Neural progenitor cell (in vitro differentiated cells): ENCODE results near the gene ZNF91. TPM values are rescaled to one million over a fixed set of nuclear protein-coding genes. Genes with fewer than 3 reads are reported as not detected.
A peak's percentile ranks its signal among the peaks of the same experiment; 100 is the strongest.
"Not testable (repeated sequence)": the region's sequence is repeated elsewhere in the genome, so short reads cannot be mapped to it uniquely, and the experiment has no call there.

Experiments used
- DNase-seq: peaks from one replicate; pipeline ENCODE4 v3.0.0-alpha.2; 2016; ENCODE audit warnings: low spot score
- H2AFZ ChIP-seq: fragments of 200-600 bp; sonication (generic); replicated peaks from 2 replicates; pipeline ENCODE4 v1.6.1; 2016; ENCODE audit warnings: antibody characterized with exemption
- H3F3A ChIP-seq: fragments of 200-600 bp; sonication (generic); 2 replicates; pipeline ENCODE4 v1.6.1; 2016; ENCODE audit warnings: antibody characterized with exemption, low read depth
- H3K27ac ChIP-seq: fragments of 200-600 bp; sonication (generic); 2 replicates; pipeline ENCODE4 v1.5.1; 2016; ENCODE audit warnings: mild to moderate bottlenecking
- H3K27me3 ChIP-seq: fragments of 200-600 bp; sonication (generic); 2 replicates; pipeline ENCODE4 v1.6.1; 2016; ENCODE audit warnings: mild to moderate bottlenecking, moderate library complexity
- H3K36me3 ChIP-seq: fragments of 200-600 bp; sonication (generic); 2 replicates; pipeline ENCODE4 v1.5.1; 2016
- H3K4me1 ChIP-seq: fragments of 200-600 bp; sonication (generic); 2 replicates; pipeline ENCODE4 v1.6.1; 2016; ENCODE audit warnings: mixed run types
- H3K4me2 ChIP-seq: fragments of 200-600 bp; sonication (generic); 2 replicates; pipeline ENCODE4 v1.6.1; 2016
- H3K4me3 ChIP-seq: fragments of 200-600 bp; sonication (generic); 2 replicates; pipeline ENCODE4 v1.5.1; 2016
- H3K79me2 ChIP-seq: fragments of 200-600 bp; sonication (generic); 2 replicates; pipeline ENCODE4 v1.6.1; 2016; ENCODE audit warnings: low read depth
- H3K9ac ChIP-seq: fragments of 200-600 bp; sonication (generic); 2 replicates; pipeline ENCODE4 v1.6.1; 2016
- H3K9me3 ChIP-seq: fragments of 200-600 bp; sonication (generic); 2 replicates; pipeline ENCODE4 v1.5.1; 2016; ENCODE audit warnings: low read depth
- H4K20me1 ChIP-seq: fragments of 200-600 bp; sonication (generic); 2 replicates; pipeline ENCODE4 v1.6.1; 2016; ENCODE audit warnings: low read depth
- H3K27ac Mint-ChIP-seq: 3 replicates; pipeline ENCODE4 v1.8.0; 2021; ENCODE audit warnings: mixed read lengths
- H3K27me3 Mint-ChIP-seq: 2 replicates; pipeline ENCODE4 v1.8.0; 2022; ENCODE audit warnings: low read depth, mild to moderate bottlenecking, inconsistent platforms, moderate library complexity, mixed read lengths; ENCODE audit not compliant: insufficient read depth
- H3K36me3 Mint-ChIP-seq: 3 replicates; pipeline ENCODE4 v1.8.0; 2021; ENCODE audit warnings: mixed read lengths
- H3K4me1 Mint-ChIP-seq: 3 replicates; pipeline ENCODE4 v1.8.0; 2021; ENCODE audit warnings: mixed read lengths
- H3K4me3 Mint-ChIP-seq: 3 replicates; pipeline ENCODE4 v1.8.0; 2021; ENCODE audit warnings: mild to moderate bottlenecking, moderate library complexity, mixed read lengths
- H3K9me3 Mint-ChIP-seq: 3 replicates; pipeline ENCODE4 v1.8.0; 2020; ENCODE audit warnings: mixed read lengths
- CTCF ChIP-seq: fragments of 200-600 bp; sonication (generic); IDR thresholded peaks from 2 replicates; pipeline ENCODE4 v1.5.1; 2017; ENCODE audit warnings: antibody characterized with exemption, mild to moderate bottlenecking
- EZH2 ChIP-seq: fragments of 200-600 bp; sonication (generic); IDR thresholded peaks from 2 replicates; pipeline ENCODE4 v1.6.1; 2017; ENCODE audit warnings: antibody characterized with exemption, mild to moderate bottlenecking, moderate library complexity
- EZH2phosphoT487 ChIP-seq: fragments of 200-600 bp; sonication (generic); IDR thresholded peaks from 2 replicates; pipeline ENCODE4 v1.6.1; 2017; ENCODE audit warnings: antibody characterized with exemption
- total RNA-seq: library from RNA; depleted of rRNA; stranded (reverse); fragments of >200 nt; gene quantifications from 2 replicates; pipeline ENCODE4 v1.2.3, GENCODE V29; 2015; ENCODE audit warnings: low replicate concordance

ZNF91 gene
- total RNA-seq, 1 donor from 2014 or later: 105 TPM

DNA sequence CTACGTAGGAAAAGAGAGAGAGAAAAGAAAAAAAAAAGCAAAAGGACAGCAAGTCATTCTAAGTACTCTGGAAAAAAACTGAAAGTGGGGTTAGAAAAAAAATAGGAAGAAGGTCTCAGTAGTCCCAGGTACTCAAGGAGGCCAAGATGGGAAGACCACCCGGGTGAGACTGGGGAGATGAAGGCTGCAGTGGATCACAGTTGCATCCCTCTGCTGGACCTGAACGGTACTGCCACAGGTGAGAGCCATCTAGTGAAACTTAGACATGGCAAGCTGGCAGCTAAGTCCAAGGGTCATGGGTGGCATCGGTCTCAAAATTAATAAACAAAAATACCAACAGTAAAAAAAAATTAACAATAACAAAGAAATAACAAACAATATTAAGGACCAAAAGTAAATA lies 41.0 kb upstream of the ZNF91 start:
- Mint-ChIP-seq H3K4me1 (no peaks in the 10 kb centered on the region), H3K9me3 (peaks cover 52% of the 10 kb centered on the region), H3K27me3 (peaks cover 2% of the 10 kb centered on the region), H3K4me3 (no peak overlapping the region), H3K36me3 (peaks cover 3% of the 10 kb centered on the region), H3K27ac (no peak overlapping the region)
- Histone ChIP-seq H3K4me3 (no peak overlapping the region), H3F3A (no peaks in the 10 kb centered on the region), H3K36me3 (no peaks in the 10 kb centered on the region), H3K79me2 (no peaks in the 10 kb centered on the region), H3K27ac (no peak overlapping the region), H4K20me1 (no peaks in the 10 kb centered on the region), H3K4me1 (no peaks in the 10 kb centered on the region), H3K4me2 (no peak overlapping the region), H3K9me3 (peaks cover 18% of the 10 kb centered on the region), H3K9ac (no peak overlapping the region), H2AFZ (no peak overlapping the region), H3K27me3 (no peaks in the 10 kb centered on the region)
- no peak for DNase-seq
- TF ChIP-seq CTCF (peak; percentile 22), EZH2phosphoT487 (no peak)

GRCh38 chr19:23420824-23421223 lies 25.6 kb upstream of the ZNF91 start:
- Mint-ChIP-seq H3K4me3 (no peak overlapping the region), H3K27ac (no peak overlapping the region)

GRCh38 chr19:23419261-23419660 lies 24.0 kb upstream of the ZNF91 start:
- not testable (repeated sequence) for H3K9ac ChIP-seq, H3K36me3 Mint-ChIP-seq, H3K27me3 Mint-ChIP-seq, H3K4me1 Mint-ChIP-seq, H3K36me3 ChIP-seq, H3K4me3 ChIP-seq, H3K4me3 Mint-ChIP-seq, H3K27me3 ChIP-seq, H3K9me3 ChIP-seq, H3K4me2 ChIP-seq, H4K20me1 ChIP-seq, H2AFZ ChIP-seq, H3K4me1 ChIP-seq, H3K27ac Mint-ChIP-seq, H3K27ac ChIP-seq, DNase-seq
- H3K79me2 ChIP-seq: peaks cover 11% of the 10 kb centered on the region
- peaks cover 35% of the 10 kb centered on the region for H3K9me3 Mint-ChIP-seq
- H3F3A ChIP-seq: peaks cover 19% of the 10 kb centered on the region

More at GRCh38 chr19:23420824-23421223, 25.6 kb upstream of the ZNF91 start:
- DNase-seq: no peak
- no peak overlapping the region for H3K9ac ChIP-seq
- no peak overlapping the region for H3K4me3 ChIP-seq
- H3K27me3 ChIP-seq: no peaks in the 10 kb centered on the region
- no peaks in the 10 kb centered on the region for H3K9me3 ChIP-seq
- no peak for TF ChIP-seq EZH2phosphoT487
- no peak for TF ChIP-seq EZH2
- no peaks in the 10 kb centered on the region for H3K4me1 Mint-ChIP-seq
- no peaks in the 10 kb centered on the region for H4K20me1 ChIP-seq
- peaks cover 5% of the 10 kb centered on the region for H3F3A ChIP-seq
- no peak overlapping the region for H3K4me2 ChIP-seq
- no peaks in the 10 kb centered on the region for H3K36me3 ChIP-seq
- H3K27ac ChIP-seq: no peak overlapping the region
- H3K27me3 Mint-ChIP-seq: peaks cover 3% of the 10 kb centered on the region
- H3K4me1 ChIP-seq: peaks cover 5% of the 10 kb centered on the region
- peaks cover 42% of the 10 kb centered on the region for H3K9me3 Mint-ChIP-seq
- H2AFZ ChIP-seq: no peak overlapping the region
- no peaks in the 10 kb centered on the region for H3K36me3 Mint-ChIP-seq
- no peaks in the 10 kb centered on the region for H3K79me2 ChIP-seq

- H3K4me3 ChIP-seq: peak overlapping the region; percentile 85
- H4K20me1 ChIP-seq: no peaks in the 10 kb centered on the region
- DNase-seq: peak; percentile 94
- peak overlapping the region; percentile 65 for H3K9ac ChIP-seq
- Mint-ChIP-seq H3K9me3 (peaks cover 37% of the 10 kb centered on the region), H3K27me3 (peaks cover 5% of the 10 kb centered on the region), H3K4me3 (peak overlapping the region; percentile 88), H3K36me3 (peaks cover 16% of the 10 kb centered on the region), H3K27ac (peak overlapping the region; percentile 92), H3K4me1 (peaks cover 8% of the 10 kb centered on the region)
- peaks cover 20% of the 10 kb centered on the region for H3F3A ChIP-seq
- H3K27me3 ChIP-seq: no peaks in the 10 kb centered on the region
- H2AFZ ChIP-seq: peak overlapping the region; percentile 94
- H3K79me2 ChIP-seq: peaks cover 44% of the 10 kb centered on the region
- TF ChIP-seq EZH2: no peak
- TF ChIP-seq EZH2phosphoT487: no peak
- TF ChIP-seq CTCF: no peak
- peak overlapping the region; percentile 87 for H3K27ac ChIP-seq
- peaks cover 8% of the 10 kb centered on the region for H3K4me1 ChIP-seq
- H3K36me3 ChIP-seq: no peaks in the 10 kb centered on the region
- H3K9me3 ChIP-seq: no peaks in the 10 kb centered on the region
- H3K4me2 ChIP-seq: peak overlapping the region; percentile 86
These were observed 20.4 kb upstream of the ZNF91 start for GRCh38 chr19:23415561-23416191.
